ENCODE results near the gene DOC2B. TPM values are rescaled to one million over a fixed set of nuclear protein-coding genes. Genes with fewer than 3 reads are reported as not detected.
"Not testable (repeated sequence)": the region's sequence is repeated elsewhere in the genome, so short reads cannot be mapped to it uniquely, and the experiment has no call there.

Gene DOC2B
- total RNA-seq, 4 donors from 2014 or later = 4.2 to 29.7 (median 6.1) TPM

- Histone ChIP-seq H3K4me3 (no peak overlapping the region), H3K4me1 (no peaks in the 10 kb centered on the region), H3K9me3 (no peaks in the 10 kb centered on the region), H3K36me3 (no peaks in the 10 kb centered on the region), H3K27ac (no peak overlapping the region), H3K27me3 (no peaks in the 10 kb centered on the region)
- peak in 1 of 3 donors; percentile 21 for DNase-seq
- no peak for TF ChIP-seq CTCF (IDR thresholded peaks at IDR 0.05)
- no peak for TF ChIP-seq POLR2A (IDR thresholded peaks at IDR 0.05)
Measured at GRCh38 chr17:222172-222571, 40.7 kb upstream of the DOC2B start.

- H3K4me1 ChIP-seq = no peaks in the 10 kb centered on the region
- no peak overlapping the region for H3K27ac ChIP-seq
- H3K36me3 ChIP-seq = no peaks in the 10 kb centered on the region
- H3K27me3 ChIP-seq = no peaks in the 10 kb centered on the region
- peak in 1 of 3 donors; percentile 38 for DNase-seq
- H3K4me3 ChIP-seq = no peak overlapping the region
- no peaks in the 10 kb centered on the region for H3K9me3 ChIP-seq
- TF ChIP-seq POLR2A (IDR thresholded peaks at IDR 0.05) = no peak
- no peak for TF ChIP-seq CTCF (IDR thresholded peaks at IDR 0.05)
Measured at GRCh38 chr17:219696-220095, 38.2 kb upstream of the DOC2B start.

- peak in 1 of 3 donors; percentile 25 for DNase-seq
- Histone ChIP-seq H3K36me3 (no peaks in the 10 kb centered on the region), H3K4me1 (no peaks in the 10 kb centered on the region), H3K4me3 (no peak overlapping the region), H3K27ac (no peak overlapping the region), H3K9me3 (no peaks in the 10 kb centered on the region), H3K27me3 (no peaks in the 10 kb centered on the region)
- no peak for TF ChIP-seq CTCF (IDR thresholded peaks at IDR 0.05)
- no peak for TF ChIP-seq POLR2A (IDR thresholded peaks at IDR 0.05)
Measured at GRCh38 chr17:218432-219110, 37.1 kb upstream of the DOC2B start.

- H3K4me3 ChIP-seq = no peak overlapping the region
- no peaks in the 10 kb centered on the region for H3K27me3 ChIP-seq
- no peak for DNase-seq
- no peak overlapping the region for H3K27ac ChIP-seq
- H3K4me1 ChIP-seq = no peaks in the 10 kb centered on the region
- no peak for TF ChIP-seq POLR2A (IDR thresholded peaks at IDR 0.05)
- TF ChIP-seq CTCF (IDR thresholded peaks at IDR 0.05) = no peak
- no peaks in the 10 kb centered on the region for H3K9me3 ChIP-seq
- H3K36me3 ChIP-seq = no peaks in the 10 kb centered on the region
Measured at GRCh38 chr17:216625-217024, 35.2 kb upstream of the DOC2B start.

GRCh38 chr17:215563-216478 lies 34.4 kb upstream of the DOC2B start:
- H3K4me3 ChIP-seq = peak overlapping the region in 1 of 4 donors; percentile 40

DNA sequence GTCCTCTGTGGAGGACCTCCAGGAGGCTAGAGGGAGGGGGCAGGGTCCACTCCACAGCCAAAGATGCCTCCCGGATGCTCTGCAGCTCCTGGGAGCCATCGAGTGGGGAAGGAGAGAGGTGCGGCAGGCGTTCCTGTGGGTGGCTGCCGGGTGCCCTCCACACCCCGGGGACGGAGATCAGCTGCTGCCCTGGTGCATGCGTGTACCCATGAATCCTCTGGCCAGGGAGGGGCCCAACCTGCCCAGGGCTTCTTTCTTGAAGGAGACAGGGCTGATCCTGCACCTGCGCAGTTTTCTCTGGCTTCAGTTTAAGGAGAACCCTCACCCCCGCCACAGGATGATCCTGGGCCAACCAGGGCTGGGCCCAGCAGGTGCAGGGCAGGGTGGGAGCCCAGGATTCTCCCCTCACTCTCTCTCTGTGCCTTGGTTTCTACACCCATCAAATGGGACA lies 33.5 kb upstream of the DOC2B start:
- Histone ChIP-seq H3K36me3 (no peaks in the 10 kb centered on the region), H3K4me1 (no peaks in the 10 kb centered on the region), H3K4me3 (peak overlapping the region in 1 of 4 donors; percentile 40), H3K27ac (no peak overlapping the region), H3K27me3 (no peaks in the 10 kb centered on the region), H3K9me3 (no peaks in the 10 kb centered on the region)
- no peak for DNase-seq
- TF ChIP-seq POLR2A (IDR thresholded peaks at IDR 0.05) = no peak
- no peak for TF ChIP-seq CTCF (IDR thresholded peaks at IDR 0.05)

More at GRCh38 chr17:215563-216478, 34.4 kb upstream of the DOC2B start:
- DNase-seq, H3K9me3 ChIP-seq, H3K36me3 ChIP-seq, H3K4me1 ChIP-seq, H3K27me3 ChIP-seq: not testable (repeated sequence)
- H3K27ac ChIP-seq = peak overlapping the region in 1 of 4 donors; percentile 49
